Loucy (cell line): Measurements from ENCODE around the gene HCST.

Source experiments
- H2AFZ ChIP-seq: fragments of 200-600 bp; sonication (generic); 2 replicates; pipeline ENCODE4 v1.6.0; 2016; ENCODE audit warnings: antibody characterized with exemption, mild to moderate bottlenecking, low read length, moderate library complexity
- H3F3A ChIP-seq: fragments of 200-600 bp; 2 replicates; pipeline ENCODE4 v1.6.0; 2016; ENCODE audit warnings: antibody characterized with exemption, low read depth, mild to moderate bottlenecking
- H3K27me3 ChIP-seq: fragments of 200-600 bp; sonication (generic); 2 replicates; pipeline ENCODE4 v1.6.1; 2014; ENCODE audit warnings: low read length, mild to moderate bottlenecking; ENCODE audit not compliant: insufficient read depth, poor library complexity, severe bottlenecking
- H3K36me3 ChIP-seq: fragments of 200-600 bp; sonication (generic); 2 replicates; pipeline ENCODE4 v1.6.1; 2016; ENCODE audit warnings: low read length; ENCODE audit not compliant: insufficient read depth
- H3K4me1 ChIP-seq: fragments of 200-600 bp; sonication (generic); 2 replicates; pipeline ENCODE4 v1.5.1; 2014; ENCODE audit warnings: low read length, mild to moderate bottlenecking; ENCODE audit not compliant: insufficient read depth, poor library complexity, severe bottlenecking
- H3K4me2 ChIP-seq: fragments of 200-600 bp; sonication (generic); 2 replicates; pipeline ENCODE4 v1.6.0; 2014; ENCODE audit warnings: antibody characterized with exemption, low read length, low read depth, mild to moderate bottlenecking; ENCODE audit not compliant: poor library complexity, severe bottlenecking
- H3K4me3 ChIP-seq: fragments of 200-600 bp; sonication (generic); 2 replicates; pipeline ENCODE4 v1.5.1; 2014; ENCODE audit warnings: low read length, mild to moderate bottlenecking, mixed read lengths; ENCODE audit not compliant: poor library complexity, severe bottlenecking
- H3K79me2 ChIP-seq: fragments of 200-600 bp; sonication (generic); 2 replicates; pipeline ENCODE4 v1.6.1; 2014; ENCODE audit warnings: low read length; ENCODE audit not compliant: insufficient read depth
- H3K9ac ChIP-seq: fragments of 200-600 bp; sonication (generic); 2 replicates; pipeline ENCODE4 v1.6.0; 2014; ENCODE audit warnings: mild to moderate bottlenecking, low read depth, low read length, moderate library complexity; ENCODE audit not compliant: poor library complexity, severe bottlenecking
- H3K9me2 ChIP-seq: fragments of 200-600 bp; sonication (generic); replicated peaks from 2 replicates; pipeline ENCODE4 v1.6.1; 2016; ENCODE audit warnings: low read depth, low read length, mixed read lengths
- H3K9me3 ChIP-seq: fragments of 200-600 bp; sonication (generic); 2 replicates; pipeline ENCODE4 v1.6.1; 2014; ENCODE audit warnings: mild to moderate bottlenecking, antibody characterized with exemption, low read length, low read depth; ENCODE audit not compliant: insufficient read depth
- H4K20me1 ChIP-seq: fragments of 200-600 bp; sonication (generic); 2 replicates; pipeline ENCODE4 v1.6.0; 2014; ENCODE audit warnings: antibody characterized with exemption, low read length, mild to moderate bottlenecking; ENCODE audit not compliant: insufficient read depth, poor library complexity, severe bottlenecking
- CTCF ChIP-seq: fragments of 200-600 bp; sonication (generic); conservative IDR thresholded peaks from 2 replicates; pipeline ENCODE4 v1.5.1; 2014; ENCODE audit warnings: mild to moderate bottlenecking, antibody characterized with exemption, low read length
- EZH2phosphoT487 ChIP-seq: fragments of 200-600 bp; IDR thresholded peaks from 2 replicates; pipeline ENCODE4 v1.6.1; 2018; ENCODE audit warnings: antibody characterized with exemption, mild to moderate bottlenecking, moderate library complexity, borderline replicate concordance

HCST gene

GRCh38 chr19:35894342-35894741 lies 8.0 kb upstream of the HCST start:
- Histone ChIP-seq H3K9me2 (no peaks in the 10 kb centered on the region), H3F3A (no peaks in the 10 kb centered on the region)

GRCh38 chr19:35895911-35896642 lies 6.3 kb upstream of the HCST start:
- Histone ChIP-seq H3K4me2 (no peak overlapping the region), H2AFZ (no peak overlapping the region), H3K27me3 (no peaks in the 10 kb centered on the region), H3K9me2 (no peaks in the 10 kb centered on the region), H3K36me3 (peaks cover 29% of the 10 kb centered on the region; the same call in 1 of the 2 replicates), H4K20me1 (peaks cover 9% of the 10 kb centered on the region), H3K4me1 (peaks cover 20% of the 10 kb centered on the region), H3F3A (no peaks in the 10 kb centered on the region), H3K79me2 (peaks cover 34% of the 10 kb centered on the region), H3K9ac (no peak overlapping the region), H3K9me3 (no peaks in the 10 kb centered on the region), H3K4me3 (no peak overlapping the region)
- TF ChIP-seq CTCF: no peak
- no peak for TF ChIP-seq EZH2phosphoT487

More at GRCh38 chr19:35894342-35894741, 8.0 kb upstream of the HCST start:
- Histone ChIP-seq H3K79me2 (peaks cover 28% of the 10 kb centered on the region), H3K4me2 (no peak overlapping the region), H3K9ac (no peak overlapping the region), H3K36me3 (peaks cover 42% of the 10 kb centered on the region; the same call in 1 of the 2 replicates), H2AFZ (no peak overlapping the region), H3K9me3 (no peaks in the 10 kb centered on the region), H3K4me1 (peaks cover 16% of the 10 kb centered on the region), H3K27me3 (no peaks in the 10 kb centered on the region), H3K4me3 (no peak overlapping the region), H4K20me1 (peaks cover 7% of the 10 kb centered on the region)
- no peak for TF ChIP-seq EZH2phosphoT487
- no peak for TF ChIP-seq CTCF

GRCh38 chr19:35896643-35897040 lies 5.7 kb upstream of the HCST start:
- no peak overlapping the region for H3K9ac ChIP-seq
- TF ChIP-seq EZH2phosphoT487 (no peak), CTCF (no peak)
- H3K9me3 ChIP-seq: no peaks in the 10 kb centered on the region
- H3K27me3 ChIP-seq: no peaks in the 10 kb centered on the region
- no peak overlapping the region for H3K4me3 ChIP-seq
- peaks cover 37% of the 10 kb centered on the region for H3K79me2 ChIP-seq
- peaks cover 25% of the 10 kb centered on the region for H3K4me1 ChIP-seq
- H3F3A ChIP-seq: no peaks in the 10 kb centered on the region
- peaks cover 29% of the 10 kb centered on the region; the same call in 1 of the 2 replicates for H3K36me3 ChIP-seq
- no peaks in the 10 kb centered on the region for H3K9me2 ChIP-seq
- peaks cover 9% of the 10 kb centered on the region for H4K20me1 ChIP-seq
- H3K4me2 ChIP-seq: no peak overlapping the region
- no peak overlapping the region for H2AFZ ChIP-seq
